Stimulated activated CD8-positive, alpha-beta memory T cell treated with anti-CD3 and anti-CD28 coated beads, Interleukin-7, amount 100 ng/mL, for 24 hours (primary cell): ENCODE results near the gene EIF4E1B.

ENCODE experiments used
- DNase-seq: peaks from one replicate; pipeline ENCODE4 v3.0.0-alpha.2; 2020; ENCODE audit warnings: low read depth

The EIF4E1B gene

GRCh38 chr5:176627582-176627981 is 2.9 kb upstream of the EIF4E1B start:
- no peak for DNase-seq

DNA sequence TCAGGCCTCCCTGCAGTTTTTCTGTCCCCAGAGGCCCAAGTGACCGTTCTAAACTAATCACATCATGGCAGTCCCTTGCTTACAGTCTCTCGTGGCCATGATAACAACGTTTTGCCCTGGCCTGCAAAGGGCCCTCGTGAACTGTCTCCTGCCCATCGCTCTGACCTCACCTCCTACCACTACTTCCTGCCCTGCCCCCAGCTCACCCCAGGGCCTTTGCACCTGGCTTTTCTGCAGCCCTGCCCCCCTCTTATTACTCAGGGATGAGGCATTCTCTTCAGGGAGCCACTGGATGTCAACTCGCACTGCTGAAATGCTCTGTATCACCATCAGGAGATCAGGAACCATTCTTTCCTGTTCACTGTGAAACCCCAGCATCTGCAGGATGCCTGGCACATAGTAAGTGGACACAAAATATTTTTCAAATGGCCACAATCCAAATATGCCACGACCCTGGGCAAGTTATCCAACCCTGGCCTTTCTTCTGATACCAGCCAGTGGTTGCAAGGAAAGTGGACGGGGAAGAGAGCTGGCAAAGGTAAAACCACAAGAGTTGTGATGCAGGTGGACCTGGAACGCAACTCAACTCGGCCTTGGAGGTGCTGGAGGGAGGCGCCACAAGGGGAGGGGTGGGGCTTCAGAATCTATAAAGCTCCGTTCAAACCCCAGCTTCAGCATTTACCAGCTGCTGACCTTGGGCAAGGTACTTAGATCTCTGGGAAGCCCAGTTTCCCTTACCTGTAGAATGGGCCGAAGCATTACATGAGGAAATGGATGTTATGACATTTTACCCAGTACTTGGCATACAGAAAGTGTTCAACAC is 1.9 kb upstream of the EIF4E1B start:
- DNase-seq, result no peak

GRCh38 chr5:176629317-176629852 is 1.1 kb upstream of the EIF4E1B start:
- DNase-seq, result no peak

DNA sequence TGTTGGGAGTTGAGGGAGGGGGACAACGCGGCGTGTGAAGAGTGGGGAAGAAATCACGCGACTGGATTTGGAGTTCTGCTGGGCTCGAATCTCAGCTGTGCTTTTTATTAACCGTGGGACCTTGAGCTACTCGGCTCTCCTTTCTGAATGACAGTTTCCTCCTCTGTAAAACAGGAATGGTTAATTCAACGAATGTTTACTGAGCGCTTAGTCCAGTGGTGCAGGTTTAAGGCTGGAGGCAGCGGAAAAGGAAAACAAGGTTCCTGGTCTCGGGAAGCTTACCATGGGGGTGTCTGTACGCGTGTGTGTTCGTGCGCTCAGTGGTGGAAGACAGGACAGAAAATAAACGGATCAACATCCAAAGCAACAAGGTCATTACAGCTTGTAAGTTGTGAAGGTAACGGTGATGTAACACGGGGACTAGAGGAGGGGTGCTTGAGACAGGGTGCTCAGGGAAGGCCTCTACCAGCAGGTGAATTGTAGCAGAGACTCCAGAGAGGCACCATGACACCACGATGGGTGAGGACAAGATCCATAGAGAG is 277 bp downstream of the EIF4E1B start:
- no peak for DNase-seq

- no peak for DNase-seq
Measured at GRCh38 chr5:176631383-176632200, 1.1 kb downstream of the EIF4E1B start.

DNA sequence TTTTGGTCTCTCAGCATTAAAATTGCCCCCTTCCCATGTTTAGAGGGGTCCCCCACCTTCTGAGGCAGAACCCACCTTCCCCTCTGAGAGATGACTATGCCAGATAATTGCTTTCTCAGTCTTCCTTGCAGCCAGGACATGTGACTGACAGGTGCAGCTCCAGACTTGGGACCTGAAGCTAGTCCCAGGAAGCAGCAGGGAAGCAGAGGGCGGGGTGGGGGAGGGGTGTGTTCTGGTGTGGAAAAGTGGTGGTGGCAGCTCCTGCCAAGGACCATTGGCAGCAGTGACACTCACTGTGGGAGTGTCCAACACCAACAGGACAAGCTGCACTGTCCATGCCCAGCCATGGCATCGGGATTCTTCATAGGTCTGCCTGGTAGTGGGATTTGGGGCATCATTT is 2.3 kb downstream of the EIF4E1B start:
- no peak for DNase-seq

GRCh38 chr5:176633598-176633997 is 3.1 kb downstream of the EIF4E1B start:
- no peak for DNase-seq

DNA sequence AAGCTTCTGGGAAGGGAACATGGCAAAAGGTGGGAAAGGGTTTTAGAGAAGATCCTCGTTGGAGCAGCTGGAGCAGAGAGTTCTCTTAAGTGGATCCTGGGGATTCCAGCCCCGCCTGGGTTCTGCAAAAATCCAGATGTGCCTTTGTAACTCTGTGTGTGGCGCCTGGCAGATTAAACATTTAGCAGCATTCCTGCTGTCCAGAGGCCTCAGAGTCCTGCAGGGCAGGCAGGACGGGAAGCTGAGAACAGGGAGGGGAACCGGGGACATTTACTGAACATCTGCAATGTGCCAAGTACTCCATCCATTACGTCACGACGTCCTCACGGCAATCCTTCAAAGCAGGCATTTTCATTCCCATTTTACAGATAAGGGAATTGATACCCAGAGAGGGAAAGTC is 6.0 kb downstream of the EIF4E1B start:
- no peak for DNase-seq

DNA sequence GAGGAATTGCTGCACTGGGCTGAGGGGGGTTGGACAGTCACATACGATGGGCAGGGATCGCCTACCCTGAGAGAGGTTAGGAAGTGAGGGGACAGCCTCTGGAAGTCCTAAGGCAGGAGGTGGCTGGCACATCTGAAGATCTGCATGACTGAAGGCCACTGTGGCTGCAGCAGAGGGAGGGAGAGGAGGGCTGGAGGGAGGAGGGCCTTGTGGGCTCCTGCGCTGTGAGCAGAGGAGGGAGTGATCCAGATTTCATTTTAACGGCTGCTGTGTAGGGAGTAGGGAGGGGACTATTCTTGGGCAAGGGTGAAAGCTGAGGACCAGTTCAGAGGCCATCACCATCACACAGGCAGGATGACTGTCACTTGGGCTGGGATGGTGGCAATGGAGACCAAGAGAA is 7.1 kb downstream of the EIF4E1B start:
- DNase-seq, result no peak

DNA sequence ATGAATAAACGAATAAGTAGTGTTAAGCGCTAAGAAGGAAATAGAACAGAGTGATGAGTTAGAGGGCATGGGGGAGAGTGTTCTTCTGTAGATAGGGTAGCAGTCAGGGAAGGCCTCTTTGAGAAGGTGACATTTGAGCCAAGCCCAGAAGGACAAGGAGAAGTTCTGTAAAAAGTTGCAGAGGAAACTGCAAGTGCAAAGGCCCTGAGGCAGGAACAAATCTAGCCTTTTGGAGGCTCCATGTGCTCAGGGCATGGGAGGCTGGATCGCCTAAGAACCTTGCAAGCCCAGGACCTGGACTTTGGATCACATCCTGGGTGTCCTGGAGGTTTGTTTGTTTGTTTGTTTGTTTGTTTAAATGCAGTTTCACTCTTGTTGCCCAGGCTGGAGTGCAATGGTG is 8.0 kb downstream of the EIF4E1B start:
- DNase-seq, result no peak

DNA sequence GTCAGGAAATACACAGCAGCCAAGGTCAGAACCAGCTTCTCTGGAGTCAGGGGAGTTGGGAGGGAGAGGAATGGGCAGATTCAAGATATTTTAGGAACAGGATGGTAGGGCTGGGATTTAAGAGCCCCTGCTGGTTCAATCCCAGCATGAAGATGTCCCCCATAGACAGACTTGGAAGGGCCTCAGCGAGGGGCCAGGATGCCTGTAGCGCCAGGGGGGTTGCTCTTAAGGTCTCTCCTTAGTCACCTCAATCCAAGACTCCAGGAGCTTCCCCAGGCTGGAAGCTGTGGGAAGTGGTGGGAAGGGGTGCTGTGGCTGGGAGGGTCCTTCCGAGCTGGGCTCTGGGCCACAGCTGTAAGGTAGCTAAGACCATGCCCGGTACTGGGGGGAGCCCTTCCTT is 8.7 kb downstream of the EIF4E1B start:
- DNase-seq, result no peak

DNA sequence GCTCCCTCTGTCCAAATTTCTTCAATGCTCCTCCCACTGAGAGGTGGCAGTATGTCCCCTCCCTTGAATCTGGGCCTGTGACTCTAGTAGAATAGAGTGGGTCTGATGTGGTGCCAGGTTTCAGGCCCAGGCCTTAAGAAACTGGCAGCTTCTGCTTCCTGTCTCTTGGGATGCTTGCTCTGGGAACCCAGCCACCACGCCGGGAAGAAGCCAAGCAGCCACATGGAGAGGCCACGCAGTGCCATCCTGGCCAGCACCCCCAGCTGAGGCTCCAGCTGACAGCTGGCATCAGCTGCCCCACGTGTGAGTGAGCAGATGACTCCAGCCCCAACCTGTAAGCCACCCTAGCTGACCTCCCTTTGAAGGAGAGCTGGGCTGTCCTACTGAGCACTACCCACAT is 9.5 kb downstream of the EIF4E1B start:
- DNase-seq, result no peak

DNA sequence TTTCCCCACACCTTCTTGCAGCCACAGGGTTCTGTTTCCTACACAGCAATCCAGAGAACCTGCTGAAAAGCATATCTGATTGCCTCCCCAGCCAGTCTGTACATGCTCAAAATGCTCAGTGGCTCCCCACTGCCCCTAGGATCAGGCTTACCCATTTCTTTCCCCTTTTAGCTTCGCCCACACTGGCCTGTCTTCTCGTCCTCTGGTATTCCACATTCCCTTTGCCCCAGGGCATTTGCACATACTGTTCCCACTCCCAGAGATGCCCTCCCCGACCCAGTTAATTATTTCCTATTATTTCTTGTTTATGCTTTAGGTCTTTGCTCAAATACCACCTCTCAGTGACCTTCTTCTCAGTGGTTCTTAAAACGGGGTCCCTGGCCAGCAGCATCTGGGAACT is 10.1 kb downstream of the EIF4E1B start:
- DNase-seq, result no peak

DNA sequence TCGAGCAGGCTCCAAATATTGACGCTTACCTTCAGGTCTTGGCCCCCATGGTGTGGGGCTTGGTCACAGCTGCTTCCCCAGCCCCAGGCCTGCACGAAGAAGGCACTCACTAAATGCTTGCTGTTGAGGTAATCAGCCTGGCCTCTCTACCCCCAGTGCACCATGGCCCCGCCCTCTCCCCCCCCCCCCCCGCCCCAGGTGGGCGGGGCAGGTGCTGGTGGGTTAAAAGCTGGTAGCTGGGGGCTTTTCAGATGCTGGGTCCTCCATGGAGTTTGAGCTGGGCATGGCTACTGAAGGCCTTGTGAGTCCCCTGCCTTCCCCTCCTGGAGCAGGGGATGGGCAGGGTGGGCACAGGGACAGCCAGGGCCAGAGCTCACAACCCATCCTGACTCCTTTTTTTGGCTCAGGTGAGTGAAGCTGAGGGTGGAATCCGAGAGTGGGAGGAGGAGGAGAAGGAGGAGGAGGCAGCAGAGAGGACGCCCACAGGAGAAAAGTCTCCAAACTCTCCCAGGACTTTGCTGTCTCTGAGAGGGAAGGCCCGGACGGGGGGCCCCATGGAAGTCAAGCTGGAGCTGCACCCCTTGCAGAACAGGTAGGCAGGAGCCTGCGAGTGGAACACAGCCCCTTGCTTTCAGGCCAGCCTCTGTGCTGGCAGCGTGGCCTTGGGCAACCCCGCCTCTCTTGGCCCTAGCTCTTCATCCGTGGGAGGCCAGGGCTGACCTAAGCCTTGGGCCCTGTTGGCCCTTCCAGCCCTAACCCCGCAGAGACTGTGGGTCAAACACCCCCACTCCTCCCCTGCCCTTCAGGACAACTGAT is 12.4 kb downstream of the EIF4E1B start:
- no peak for DNase-seq

GRCh38 chr5:176643491-176644219 is 13.2 kb downstream of the EIF4E1B start:
- DNase-seq, result no peak

DNA sequence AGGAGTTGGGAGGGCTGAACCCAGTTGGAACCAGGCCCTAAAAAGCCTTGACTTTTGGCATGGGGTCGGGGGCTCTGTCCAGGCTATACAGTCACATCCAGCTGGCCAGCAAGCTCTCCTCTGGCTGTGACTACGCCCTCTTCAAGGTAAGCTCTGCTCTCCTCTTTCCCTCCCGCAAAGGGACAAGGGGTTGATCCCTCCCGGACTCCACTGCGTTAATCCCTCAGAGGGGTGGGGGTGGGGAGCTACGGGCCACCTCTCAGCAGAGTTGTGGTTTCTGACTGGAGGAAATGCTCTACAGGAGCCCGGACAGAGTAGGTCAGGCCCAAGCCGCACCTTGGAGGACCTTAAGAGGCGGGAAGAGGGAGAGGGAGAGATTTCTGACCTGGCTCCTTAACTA is 13.8 kb downstream of the EIF4E1B start:
- DNase-seq, result no peak

DNA sequence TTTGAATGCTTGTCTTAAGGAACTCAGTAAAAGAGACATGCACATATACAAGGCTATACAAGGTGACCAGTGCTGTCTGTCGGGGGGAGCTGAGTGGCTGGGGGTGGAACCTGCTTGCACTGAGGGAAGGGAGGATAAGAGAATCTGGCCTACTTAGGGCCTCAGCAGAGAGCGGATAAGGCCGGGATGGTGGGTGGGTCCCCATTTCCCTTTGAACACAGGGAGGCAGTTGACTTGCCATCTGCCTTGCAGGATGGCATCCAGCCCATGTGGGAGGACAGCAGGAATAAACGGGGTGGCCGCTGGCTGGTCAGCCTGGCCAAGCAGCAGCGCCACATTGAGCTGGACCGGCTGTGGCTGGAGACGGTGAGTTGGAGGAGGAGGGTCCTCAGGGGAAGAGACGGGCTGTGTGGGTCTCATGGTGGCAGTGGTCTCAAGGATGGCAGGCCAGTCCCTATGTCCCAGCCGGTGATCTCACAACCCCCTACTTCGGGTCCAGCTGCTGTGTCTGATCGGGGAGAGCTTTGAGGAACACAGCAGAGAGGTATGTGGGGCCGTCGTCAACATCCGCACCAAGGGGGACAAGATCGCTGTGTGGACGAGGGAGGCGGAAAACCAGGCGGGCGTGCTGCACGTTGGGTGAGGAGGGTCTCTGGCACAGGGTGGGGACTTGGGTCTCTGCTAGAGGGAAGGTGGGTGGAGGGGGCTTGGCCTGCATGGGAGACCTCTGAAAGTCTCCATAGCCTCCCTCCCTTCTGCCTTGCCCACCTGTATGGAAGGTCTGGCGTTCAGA is 14.6 kb downstream of the EIF4E1B start:
- no peak for DNase-seq

- DNase-seq, result no peak
Measured at GRCh38 chr5:176646049-176646706, 15.7 kb downstream of the EIF4E1B start.

DNA sequence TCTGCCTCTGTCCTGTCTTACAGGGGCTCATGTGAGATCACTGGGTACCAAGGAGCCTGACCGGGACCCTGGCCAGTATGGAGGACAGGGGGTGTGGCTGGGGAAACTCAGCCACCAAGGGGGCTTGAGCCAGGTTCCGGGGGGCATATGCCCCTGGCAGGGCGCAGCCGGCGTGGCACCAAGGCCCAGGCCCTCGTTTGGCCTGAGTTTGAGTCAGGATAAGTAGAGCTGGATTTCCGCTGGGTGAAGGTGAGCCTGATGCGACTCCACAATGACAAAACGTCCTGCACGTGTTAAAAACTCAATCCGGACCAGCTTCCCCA is 16.2 kb downstream of the EIF4E1B start:
- DNase-seq, result no peak
